ENCODE data around the gene ARHGAP29.

GRCh38 chr1:94225845-94226244, 11.5 kb downstream of the ARHGAP29 start:
- no peak for TF ChIP-seq CTCF (conservative IDR thresholded peaks at IDR 0.05 in 1 of 2, IDR thresholded peaks at IDR 0.05 in 1 of 2; ENCODE audit: low read depth in 1 of 2, low read length in 2 of 2)
- no peak for TF ChIP-seq EZH2 (IDR thresholded peaks at IDR 0.05; ENCODE audit: low read length, missing control alignments)

Data from fibroblast of lung (primary cell).